Esophagus squamous epithelium (tissue), 5 donors: ENCODE measurements around the gene PIGU. TPM values are rescaled to one million over a fixed set of nuclear protein-coding genes. Genes with fewer than 3 reads are reported as not detected.
A peak's percentile ranks its signal among the peaks of the same experiment; 100 is the strongest.

Experiments
- DNase-seq: peaks from one replicate; lab custom pipeline; 2025; lab: John Stamatoyannopoulos, UW
- H3K27ac ChIP-seq, 4 donors: fragments of 200-600 bp; sonication (generic); one replicate each; pipeline ENCODE4 v1.5.1; 2016 to 2019; ENCODE audit warnings: mild to moderate bottlenecking in 1 of 4
- H3K27me3 ChIP-seq, 4 donors: fragments of 200-600 bp; sonication (generic); 1 replicate in 3 of 4; 2 replicates in 1 of 4; pipeline versions ENCODE4 v1.5.1 to v1.6.0; 2017 to 2021; ENCODE audit warnings: antibody characterized with exemption in 1 of 4
- H3K36me3 ChIP-seq, 3 donors: fragments of 200-600 bp; sonication (generic); one replicate each; pipeline ENCODE4 v1.5.1; 2016 to 2019
- H3K4me1 ChIP-seq, 3 donors: fragments of 200-600 bp; sonication (generic); one replicate each; pipeline ENCODE4 v1.5.1; 2017 to 2019
- H3K4me3 ChIP-seq, 4 donors: fragments of 200-600 bp; sonication (generic); 1 replicate in 3 of 4; 2 replicates in 1 of 4; pipeline ENCODE4 v1.5.1; 2016 to 2019; ENCODE audit warnings: mild to moderate bottlenecking in 2 of 4, moderate library complexity in 1 of 4
- H3K9me3 ChIP-seq, 3 donors: fragments of 200-600 bp; sonication (generic); one replicate each; pipeline ENCODE4 v1.5.1; 2016 to 2019
- POLR2A ChIP-seq, 4 donors: fragments of 450-650 bp; IDR thresholded peaks; one replicate each; pipeline ENCODE4 v1.6.1; 2017; ENCODE audit warnings: antibody characterized with exemption in 4 of 4, mild to moderate bottlenecking in 4 of 4, moderate library complexity in 3 of 4
- WGBS, 2 donors: methylation state at CpG; one replicate each; pipeline ENCODE4 v1.1.5; 2018; 5-methylcytosine and 5-hydroxymethylcytosine counted together
- intact Hi-C: fragments of 100-400 bp; cut with DNase I; formaldehyde crosslinking; loops from one replicate; pipeline ENCODE4 v1.15.0; 2022
- total RNA-seq, 4 donors: library from RNA; depleted of rRNA; stranded (reverse); fragments of >200 nt; gene quantifications; one replicate each; pipeline ENCODE4 v1.1.0, GENCODE V29; 2016
- TF ChIP-seq, protein P1 (sequence below), 6 experiments: fragments of 450-650 bp in 4 of 6; fragments of 200-600 bp in 2 of 6; sonication (generic) in 2 of 6; IDR thresholded peaks; one replicate each; pipeline ENCODE4 v1.5.1; 2016 to 2019; ENCODE audit warnings: antibody characterized with exemption in 6 of 6, mild to moderate bottlenecking in 4 of 6, moderate library complexity in 4 of 6
- donor health status: DM: yes; HTN: yes; CAD: no.

The PIGU gene
- total RNA-seq, 4 donors from 2014 or later = 14.8 to 27.1 (median 17.6) TPM

- H3K4me1 ChIP-seq = peaks cover 0 to 13% (median 7%) of the 10 kb centered on the region in 3 donors
- no peaks in the 10 kb centered on the region for H3K27me3 ChIP-seq
- TF ChIP-seq POLR2A (IDR thresholded peaks at IDR 0.05) = no peak
- TF ChIP-seq, protein P1, sequence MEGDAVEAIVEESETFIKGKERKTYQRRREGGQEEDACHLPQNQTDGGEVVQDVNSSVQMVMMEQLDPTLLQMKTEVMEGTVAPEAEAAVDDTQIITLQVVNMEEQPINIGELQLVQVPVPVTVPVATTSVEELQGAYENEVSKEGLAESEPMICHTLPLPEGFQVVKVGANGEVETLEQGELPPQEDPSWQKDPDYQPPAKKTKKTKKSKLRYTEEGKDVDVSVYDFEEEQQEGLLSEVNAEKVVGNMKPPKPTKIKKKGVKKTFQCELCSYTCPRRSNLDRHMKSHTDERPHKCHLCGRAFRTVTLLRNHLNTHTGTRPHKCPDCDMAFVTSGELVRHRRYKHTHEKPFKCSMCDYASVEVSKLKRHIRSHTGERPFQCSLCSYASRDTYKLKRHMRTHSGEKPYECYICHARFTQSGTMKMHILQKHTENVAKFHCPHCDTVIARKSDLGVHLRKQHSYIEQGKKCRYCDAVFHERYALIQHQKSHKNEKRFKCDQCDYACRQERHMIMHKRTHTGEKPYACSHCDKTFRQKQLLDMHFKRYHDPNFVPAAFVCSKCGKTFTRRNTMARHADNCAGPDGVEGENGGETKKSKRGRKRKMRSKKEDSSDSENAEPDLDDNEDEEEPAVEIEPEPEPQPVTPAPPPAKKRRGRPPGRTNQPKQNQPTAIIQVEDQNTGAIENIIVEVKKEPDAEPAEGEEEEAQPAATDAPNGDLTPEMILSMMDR (IDR thresholded peaks at IDR 0.05) = no peak
- intact Hi-C loops = no loop called here
- H3K36me3 ChIP-seq = peaks cover 0 to 44% (median 20%) of the 10 kb centered on the region in 3 donors
- DNase-seq = no peak
- H3K9me3 ChIP-seq = no peaks in the 10 kb centered on the region
- WGBS, 2 donors = 72 to 74% methylated on average over 6 to 11 of the region's 12 CpGs
- H3K27ac ChIP-seq = no peak overlapping the region
- no peak overlapping the region for H3K4me3 ChIP-seq
Observed at GRCh38 chr20:34543463-34544056, 133.3 kb downstream of the PIGU start.

DNA sequence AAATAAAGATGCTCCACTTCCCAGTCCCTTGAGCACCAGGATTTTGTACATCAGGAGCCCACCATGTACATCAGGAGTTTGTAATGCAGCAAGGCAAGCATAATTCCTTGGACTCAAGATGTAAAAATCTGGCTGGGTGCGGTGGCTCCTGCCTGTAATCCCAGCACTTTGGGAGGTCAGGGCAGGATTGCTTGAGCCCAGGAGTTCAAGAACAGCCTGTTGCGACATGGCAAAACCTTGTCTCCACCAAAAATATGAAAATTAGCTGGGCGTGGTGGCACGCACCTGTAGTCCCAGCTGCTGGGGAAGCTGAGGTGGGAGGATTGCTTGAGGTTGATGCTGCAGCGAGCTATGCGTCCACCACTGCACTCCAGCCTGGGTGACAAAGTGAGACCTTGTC is 134.5 kb downstream of the PIGU start:
- TF ChIP-seq, protein P1 (IDR thresholded peaks at IDR 0.05) = no peak
- no peak for TF ChIP-seq POLR2A (IDR thresholded peaks at IDR 0.05)
- H3K36me3 ChIP-seq = peaks cover 0 to 53% (median 20%) of the 10 kb centered on the region in 3 donors
- H3K4me1 ChIP-seq = peaks cover 0 to 13% (median 7%) of the 10 kb centered on the region in 3 donors
- DNase-seq = no peak
- no peak overlapping the region for H3K27ac ChIP-seq
- no peak overlapping the region for H3K4me3 ChIP-seq
- WGBS, 2 donors = 84 to 89% methylated on average over 3 to 5 of the region's 6 CpGs
- no peaks in the 10 kb centered on the region for H3K9me3 ChIP-seq
- H3K27me3 ChIP-seq = no peaks in the 10 kb centered on the region
- intact Hi-C loops = no loop called here

DNA sequence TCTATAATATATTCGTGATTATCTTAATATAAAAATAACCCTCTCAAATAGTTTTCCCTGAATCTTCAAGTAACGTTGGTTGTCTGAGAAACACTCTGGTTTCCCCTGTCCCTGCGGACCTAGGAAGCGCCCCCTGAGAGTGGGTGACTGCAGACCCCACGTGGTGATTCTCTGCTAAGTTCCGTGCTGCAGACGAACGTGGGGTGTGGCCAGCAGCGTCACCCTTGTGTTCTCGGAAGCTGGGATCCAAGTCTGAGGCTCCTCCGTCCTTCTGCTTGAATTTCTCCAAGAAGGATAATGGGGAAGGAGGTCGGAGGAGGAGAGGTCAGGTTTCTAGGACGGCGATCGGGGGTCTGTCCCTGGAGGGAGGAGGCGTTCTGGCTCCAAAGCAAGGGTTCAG is 135.0 kb downstream of the PIGU start:
- intact Hi-C loops = no loop called here
- 71 to 74% methylated on average over 10 to 16 of the region's 16 CpGs for WGBS, 2 donors
- H3K9me3 ChIP-seq = no peaks in the 10 kb centered on the region
- no peak overlapping the region for H3K27ac ChIP-seq
- DNase-seq = no peak
- H3K27me3 ChIP-seq = no peaks in the 10 kb centered on the region
- TF ChIP-seq, protein P1 (IDR thresholded peaks at IDR 0.05) = no peak
- no peak for TF ChIP-seq POLR2A (IDR thresholded peaks at IDR 0.05)
- H3K4me3 ChIP-seq = no peak overlapping the region
- peaks cover 0 to 59% (median 24%) of the 10 kb centered on the region in 3 donors for H3K36me3 ChIP-seq
- peaks cover 0 to 11% (median 7%) of the 10 kb centered on the region in 3 donors for H3K4me1 ChIP-seq

GRCh38 chr20:34541264-34541901 is 135.5 kb downstream of the PIGU start:
- 76 to 79% methylated on average over 12 to 13 of the region's 13 CpGs for WGBS, 2 donors
- H3K9me3 ChIP-seq = no peaks in the 10 kb centered on the region
- peaks cover 0 to 7% (median 7%) of the 10 kb centered on the region in 3 donors for H3K4me1 ChIP-seq
- intact Hi-C loops = no loop called here
- H3K4me3 ChIP-seq = no peak overlapping the region
- no peak for DNase-seq
- TF ChIP-seq, protein P1 (IDR thresholded peaks at IDR 0.05) = no peak
- TF ChIP-seq POLR2A (IDR thresholded peaks at IDR 0.05) = no peak
- H3K27me3 ChIP-seq = no peaks in the 10 kb centered on the region
- H3K27ac ChIP-seq = peak overlapping the region in 1 of 4 donors; percentile 29
- H3K36me3 ChIP-seq = peaks cover under 1 to 64% (median 27%) of the 10 kb centered on the region in 3 donors

DNA sequence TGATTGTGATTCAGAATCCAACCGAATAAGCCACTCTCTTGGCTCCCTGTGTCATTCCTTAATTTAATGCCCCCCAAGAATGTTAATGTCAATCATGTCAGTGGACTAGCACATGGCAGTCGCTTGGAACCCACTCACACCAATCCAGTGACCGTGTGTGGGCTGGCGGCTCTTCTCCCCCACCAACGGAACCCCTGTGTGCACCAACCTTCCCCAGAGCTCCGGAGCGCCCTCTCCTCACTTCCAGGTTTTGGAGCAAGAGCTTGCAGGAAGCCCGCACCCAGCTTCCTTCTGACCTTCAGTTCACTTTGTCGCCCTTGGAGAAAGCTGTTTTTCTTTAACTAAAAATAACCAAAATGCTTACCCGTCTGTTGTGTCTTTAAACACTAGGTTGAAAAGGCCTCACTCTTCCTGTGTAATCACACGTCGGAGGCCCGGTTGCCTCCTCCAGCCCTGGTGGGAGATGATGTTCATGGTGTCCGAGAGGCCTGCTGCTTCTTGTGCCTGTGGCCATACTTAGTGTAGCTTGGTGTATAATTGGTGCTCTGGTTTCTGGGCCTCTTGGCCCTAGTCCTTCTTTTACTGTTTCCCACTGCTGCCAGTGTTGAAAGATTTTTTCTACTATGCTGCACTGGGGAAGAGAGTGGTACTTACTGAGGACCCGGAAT is 136.2 kb downstream of the PIGU start:
- Histone ChIP-seq H3K4me3 (no peak overlapping the region), H3K27me3 (no peaks in the 10 kb centered on the region), H3K27ac (peak overlapping the region in 1 of 4 donors; percentile 29), H3K4me1 (peaks cover 0 to 7% (median 7%) of the 10 kb centered on the region in 3 donors), H3K36me3 (peaks cover 7 to 70% (median 28%) of the 10 kb centered on the region in 3 donors), H3K9me3 (no peaks in the 10 kb centered on the region)
- WGBS, 2 donors = 80 to 93% methylated on average over 14 to 15 of the region's 15 CpGs
- no peak for TF ChIP-seq POLR2A (IDR thresholded peaks at IDR 0.05)
- TF ChIP-seq, protein P1 (IDR thresholded peaks at IDR 0.05) = no peak
- no peak for DNase-seq
- intact Hi-C loops = no loop called here
